Natural killer cell (primary cell): ENCODE measurements around the gene OPA1. TPM values are rescaled to one million over a fixed set of nuclear protein-coding genes. Genes with fewer than 3 reads are reported as not detected.

Experiments used
- ATAC-seq, 3 donors: fragments of 150-1000 bp in 2 of 3; fragments of 200-7000 bp in 1 of 3; cut with Tn5 transposase; 1 replicate in 1 of 3; 2 replicates in 2 of 3; pipeline ENCODE4 v1.10.0; 2021; ENCODE audit warnings: mild to moderate bottlenecking in 2 of 3, moderate library complexity in 2 of 3
- DNase-seq, 2 donors: peaks; one replicate each; pipeline versions ENCODE4 v3.0.0 to v3.0.0-alpha.2; 2013 to 2021; ENCODE audit warnings: mixed read lengths in 1 of 2
- H3K27ac ChIP-seq: one replicate; pipeline ENCODE4 v1.5.1; 2013; ENCODE audit warnings: mild to moderate bottlenecking, low read length
- H3K27me3 ChIP-seq: one replicate; pipeline ENCODE4 v1.6.1; 2013; ENCODE audit warnings: low read length; ENCODE audit not compliant: control insufficient read depth, insufficient read depth
- H3K36me3 ChIP-seq: one replicate; pipeline ENCODE4 v1.6.1; 2013; ENCODE audit warnings: low read length; ENCODE audit not compliant: control insufficient read depth, insufficient read depth
- H3K4me1 ChIP-seq: one replicate; pipeline ENCODE4 v1.6.1; 2013; ENCODE audit warnings: low read length; ENCODE audit not compliant: control insufficient read depth, insufficient read depth
- H3K4me3 ChIP-seq: one replicate; pipeline ENCODE4 v1.5.1; 2013; ENCODE audit warnings: low read length
- H3K9me3 ChIP-seq: one replicate; pipeline ENCODE4 v1.6.1; 2013; ENCODE audit warnings: low read length; ENCODE audit not compliant: control insufficient read depth, insufficient read depth
- H3K27ac Mint-ChIP-seq, 2 donors: one replicate each; pipeline ENCODE4 v1.8.0; 2022; ENCODE audit warnings: mild to moderate bottlenecking in 2 of 2, mixed read lengths in 2 of 2, moderate library complexity in 1 of 2
- H3K27me3 Mint-ChIP-seq, 2 donors: one replicate each; pipeline ENCODE4 v1.8.0; 2022; ENCODE audit warnings: low read depth in 2 of 2, mixed read lengths in 2 of 2
- H3K36me3 Mint-ChIP-seq: one replicate; pipeline ENCODE4 v1.8.0; 2022; ENCODE audit warnings: mixed read lengths
- H3K4me1 Mint-ChIP-seq, 2 donors: one replicate each; pipeline ENCODE4 v1.8.0; 2022; ENCODE audit warnings: mixed read lengths in 2 of 2
- H3K4me3 Mint-ChIP-seq: one replicate; pipeline ENCODE4 v1.8.0; 2022; ENCODE audit warnings: mild to moderate bottlenecking, moderate library complexity, mixed read lengths
- H3K9me3 Mint-ChIP-seq, 2 donors: one replicate each; pipeline ENCODE4 v1.8.0; 2022; ENCODE audit warnings: mixed read lengths in 2 of 2
- CTCF ChIP-seq: fragments of 200-600 bp; IDR thresholded peaks from one replicate; pipeline ENCODE4 v1.8.0; 2022; ENCODE audit warnings: antibody characterized with exemption
- WGBS: methylation state at CpG from one replicate; pipeline ENCODE4 v1.1.7; 2013; ENCODE audit warnings: missing lambda C conversion rate; ENCODE audit not compliant: insufficient coverage; 5-methylcytosine and 5-hydroxymethylcytosine counted together
- intact Hi-C: fragments of 100-400 bp; cut with micrococcal nuclease; formaldehyde crosslinking; loops from one replicate; pipeline ENCODE4 v1.14.2; 2022
- total RNA-seq, 4 donors: library from RNA; stranded (reverse); fragments of 120-200 nt in 1 of 4; gene quantifications; one replicate each; pipeline versions ENCODE4 v1.2.3 to v1.2.4, GENCODE V29; 2013 to 2022

The OPA1 gene
- total RNA-seq, 3 donors from 2014 or later (not counting 1 experiment from before 2014, with no cell fraction given), result 52.6 to 72.0 (median 57.5) TPM

GRCh38 chr3:193620650-193621049, 27.6 kb downstream of the OPA1 start:
- DNase-seq (no peak), ATAC-seq (no peak)
- no peaks in the 10 kb centered on the region for H3K9me3 ChIP-seq
- no peaks in the 10 kb centered on the region for H3K27me3 ChIP-seq
- H3K36me3 ChIP-seq, result peaks cover 49% of the 10 kb centered on the region
- Mint-ChIP-seq H3K9me3 (no peaks in the 10 kb centered on the region), H3K4me1 (peaks cover 0 to 5% of the 10 kb centered on the region in 2 donors), H3K4me3 (no peak overlapping the region), H3K36me3 (peaks cover 9% of the 10 kb centered on the region), H3K27ac (peak overlapping the region in 1 of 2 donors; percentile 11), H3K27me3 (no peaks in the 10 kb centered on the region)
- H3K4me3 ChIP-seq, result no peak overlapping the region
- H3K4me1 ChIP-seq, result no peaks in the 10 kb centered on the region
- intact Hi-C loops, result no loop called here
- H3K27ac ChIP-seq, result no peak overlapping the region
- no peak for TF ChIP-seq CTCF

GRCh38 chr3:193621127-193621526, 28.1 kb downstream of the OPA1 start:
- H3K27me3 Mint-ChIP-seq, result no peaks in the 10 kb centered on the region
- no peaks in the 10 kb centered on the region for H3K4me1 ChIP-seq
- DNase-seq (no peak), ATAC-seq (no peak)
- H3K27ac Mint-ChIP-seq, result peak overlapping the region in 1 of 2 donors; percentile 11
- H3K4me3 Mint-ChIP-seq, result no peak overlapping the region
- peaks cover 14% of the 10 kb centered on the region for H3K36me3 Mint-ChIP-seq
- H3K36me3 ChIP-seq, result peaks cover 50% of the 10 kb centered on the region
- no peak for TF ChIP-seq CTCF
- WGBS, result 86% methylated on average over 3 of the region's 4 CpGs
- no peaks in the 10 kb centered on the region for H3K9me3 Mint-ChIP-seq
- no peaks in the 10 kb centered on the region for H3K9me3 ChIP-seq
- no peak overlapping the region for H3K4me3 ChIP-seq
- no peaks in the 10 kb centered on the region for H3K27me3 ChIP-seq
- intact Hi-C loops, result no loop called here
- peaks cover 0 to 5% of the 10 kb centered on the region in 2 donors for H3K4me1 Mint-ChIP-seq
- no peak overlapping the region for H3K27ac ChIP-seq

GRCh38 chr3:193630005-193630404, 37.0 kb downstream of the OPA1 start:
- 80% methylated on average over 1 of the region's 3 CpGs for WGBS
- Mint-ChIP-seq H3K9me3 (no peaks in the 10 kb centered on the region), H3K4me3 (no peak overlapping the region)

More at GRCh38 chr3:193630005-193630404, 37.0 kb downstream of the OPA1 start:
- Histone ChIP-seq H3K36me3 (peaks cover 34% of the 10 kb centered on the region), H3K4me1 (no peaks in the 10 kb centered on the region), H3K4me3 (no peak overlapping the region), H3K27ac (no peak overlapping the region), H3K9me3 (no peaks in the 10 kb centered on the region), H3K27me3 (no peaks in the 10 kb centered on the region)
- H3K27me3 Mint-ChIP-seq, result no peaks in the 10 kb centered on the region
- no peaks in the 10 kb centered on the region for H3K4me1 Mint-ChIP-seq
- no peak overlapping the region for H3K27ac Mint-ChIP-seq
- no peak for DNase-seq
- no peak for TF ChIP-seq CTCF
- ATAC-seq, result no peak
- H3K36me3 Mint-ChIP-seq, result peaks cover 5% of the 10 kb centered on the region
- intact Hi-C loops, result no loop called here
